KOPT-K1 (cell line): ENCODE results near the gene GIMD1.
A peak's percentile ranks its signal among the peaks of the same experiment; 100 is the strongest.
"Not testable (repeated sequence)": the region's sequence is repeated elsewhere in the genome, so short reads cannot be mapped to it uniquely, and the experiment has no call there.

Experiments used
- H3K27ac ChIP-seq: fragments of 200-600 bp; sonication (generic); 2 replicates; pipeline ENCODE4 v1.5.1; 2016; ENCODE audit warnings: antibody characterized with exemption, mild to moderate bottlenecking, low read depth, low read length; ENCODE audit not compliant: poor library complexity, severe bottlenecking
- H3K36me3 ChIP-seq: fragments of 200-600 bp; sonication (generic); 2 replicates; pipeline ENCODE4 v1.5.1; 2017; ENCODE audit warnings: antibody characterized with exemption, mild to moderate bottlenecking, low read length, moderate library complexity; ENCODE audit not compliant: insufficient read depth
- H3K9me3 ChIP-seq: fragments of 200-600 bp; sonication (generic); 2 replicates; pipeline ENCODE4 v1.5.1; 2017; ENCODE audit warnings: antibody characterized with exemption, low read length, mild to moderate bottlenecking; ENCODE audit not compliant: insufficient read depth, poor library complexity, severe bottlenecking

The GIMD1 gene

DNA sequence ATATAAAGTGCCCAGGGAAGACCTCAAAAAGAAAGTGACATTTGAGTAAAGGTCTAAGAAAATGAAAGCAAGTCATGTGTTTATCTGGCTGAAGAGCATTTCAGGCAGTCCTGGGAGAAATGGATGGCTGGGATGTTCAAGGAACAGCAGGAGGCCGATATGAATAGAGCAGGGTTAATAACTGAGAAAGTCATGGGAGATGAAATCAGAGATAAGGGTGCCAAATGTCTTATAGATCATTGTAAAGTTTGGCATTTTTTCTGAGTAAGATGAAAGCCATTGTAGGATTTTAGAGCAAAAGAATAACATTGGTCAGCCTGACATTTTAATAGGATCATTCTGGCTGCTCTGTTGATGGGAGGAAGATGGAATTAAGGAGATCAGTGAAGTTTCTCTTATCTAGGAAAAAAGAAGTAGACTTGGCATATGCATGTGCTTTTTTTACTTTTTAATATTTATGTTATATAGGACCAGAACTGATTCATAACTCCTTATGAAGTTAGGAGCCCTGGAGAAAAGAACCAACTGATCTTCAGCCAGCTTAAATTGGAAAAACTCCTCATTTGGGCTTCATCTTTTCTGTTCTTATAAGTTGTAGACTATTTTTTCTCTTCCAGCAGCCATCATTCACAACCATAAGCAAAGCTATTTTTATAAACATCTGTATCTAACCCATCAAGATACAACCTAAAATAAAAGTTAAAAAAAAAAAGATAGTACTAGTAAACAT lies 33.7 kb downstream of the GIMD1 start:
- Histone ChIP-seq H3K36me3 (peaks cover 97% of the 10 kb centered on the region), H3K27ac (no peak overlapping the region), H3K9me3 (peaks cover 24% of the 10 kb centered on the region)

DNA sequence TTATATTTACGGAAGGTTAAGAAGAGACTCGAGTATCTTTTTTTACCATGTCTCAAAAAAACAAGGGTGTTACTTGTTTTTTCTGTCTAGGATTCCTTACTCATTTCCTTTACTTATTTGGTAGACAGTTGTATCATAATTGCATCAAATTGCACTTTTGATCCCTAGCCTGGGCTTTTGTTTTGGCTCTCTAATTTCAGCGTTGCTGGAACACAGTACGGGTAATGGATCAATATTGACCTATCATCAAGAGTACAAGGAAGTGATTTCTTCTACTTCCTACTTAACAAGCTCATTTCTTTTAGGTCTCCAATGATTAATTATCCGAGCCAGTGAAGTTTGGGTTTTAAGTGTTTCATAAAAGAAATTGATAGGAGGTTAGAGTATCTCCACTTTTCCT lies 35.4 kb downstream of the GIMD1 start:
- H3K36me3 ChIP-seq: peaks cover 98% of the 10 kb centered on the region
- peaks cover 9% of the 10 kb centered on the region for H3K9me3 ChIP-seq
- H3K27ac ChIP-seq: no peak overlapping the region

DNA sequence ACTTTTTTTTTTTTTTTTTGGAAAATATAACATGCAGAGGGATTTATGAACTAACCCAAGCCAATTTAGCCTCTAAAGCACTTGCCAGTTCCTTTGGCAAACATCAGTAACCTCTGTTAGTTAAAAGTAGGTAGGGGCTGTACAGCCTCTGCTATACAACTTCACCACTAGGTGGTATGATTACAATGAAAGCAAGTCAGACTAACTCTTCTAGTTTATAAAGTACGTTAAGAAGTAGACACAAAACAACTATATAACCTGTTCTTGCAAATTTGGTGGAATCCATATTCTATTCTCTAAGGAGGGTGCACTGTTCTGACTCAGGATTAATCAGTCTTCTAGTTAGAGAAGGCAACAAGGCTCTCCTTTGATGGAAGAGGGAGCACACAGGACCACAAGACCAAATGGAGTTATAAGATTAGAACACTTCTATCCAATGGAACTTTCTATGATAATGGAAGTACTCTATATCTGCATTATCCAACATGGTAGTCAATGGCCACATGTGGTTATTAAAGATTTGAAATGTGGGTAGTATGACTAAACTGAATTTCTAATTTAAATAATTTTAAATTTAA lies 39.4 kb downstream of the GIMD1 start:
- Histone ChIP-seq H3K27ac (no peak overlapping the region), H3K9me3 (no peaks in the 10 kb centered on the region), H3K36me3 (peaks cover 93% of the 10 kb centered on the region)

DNA sequence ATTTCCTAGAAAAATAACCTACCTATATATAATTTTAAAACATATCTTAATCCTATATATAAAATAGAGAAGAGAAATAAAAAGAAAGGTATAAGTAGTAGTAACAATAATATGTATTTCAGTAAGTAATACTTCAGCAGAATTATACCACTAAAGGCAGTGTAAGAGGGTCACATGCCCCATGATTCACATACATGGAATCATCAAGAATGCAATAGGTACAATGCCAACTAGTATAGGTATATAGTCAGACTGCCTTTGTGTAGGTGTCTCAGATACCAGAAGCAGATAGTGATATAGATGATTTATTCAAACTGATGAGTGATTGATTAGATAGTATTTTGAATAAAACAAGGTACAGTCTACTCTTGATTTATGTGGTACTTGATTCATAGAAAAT lies 42.8 kb downstream of the GIMD1 start:
- H3K36me3 ChIP-seq: peaks cover 75% of the 10 kb centered on the region

GRCh38 chr4:106323119-106323518 lies 45.5 kb downstream of the GIMD1 start:
- no peaks in the 10 kb centered on the region for H3K9me3 ChIP-seq
- H3K27ac ChIP-seq: no peak overlapping the region
- H3K36me3 ChIP-seq: peaks cover 59% of the 10 kb centered on the region

More for the DNA sequence above, 42.8 kb downstream of the GIMD1 start:
- Histone ChIP-seq H3K9me3 (no peaks in the 10 kb centered on the region), H3K27ac (no peak overlapping the region)

GRCh38 chr4:106321814-106322213 lies 46.8 kb downstream of the GIMD1 start:
- not testable (repeated sequence) for H3K9me3 ChIP-seq, H3K27ac ChIP-seq
- H3K36me3 ChIP-seq: peaks cover 46% of the 10 kb centered on the region

GRCh38 chr4:106321168-106321567 lies 47.4 kb downstream of the GIMD1 start:
- H3K27ac ChIP-seq: not testable (repeated sequence)
- H3K36me3 ChIP-seq: peaks cover 39% of the 10 kb centered on the region

GRCh38 chr4:106320235-106320634 lies 48.3 kb downstream of the GIMD1 start:
- H3K36me3 ChIP-seq: peaks cover 30% of the 10 kb centered on the region
- no peaks in the 10 kb centered on the region for H3K9me3 ChIP-seq
- no peak overlapping the region for H3K27ac ChIP-seq

More at GRCh38 chr4:106321168-106321567, 47.4 kb downstream of the GIMD1 start:
- H3K9me3 ChIP-seq: not testable (repeated sequence)

DNA sequence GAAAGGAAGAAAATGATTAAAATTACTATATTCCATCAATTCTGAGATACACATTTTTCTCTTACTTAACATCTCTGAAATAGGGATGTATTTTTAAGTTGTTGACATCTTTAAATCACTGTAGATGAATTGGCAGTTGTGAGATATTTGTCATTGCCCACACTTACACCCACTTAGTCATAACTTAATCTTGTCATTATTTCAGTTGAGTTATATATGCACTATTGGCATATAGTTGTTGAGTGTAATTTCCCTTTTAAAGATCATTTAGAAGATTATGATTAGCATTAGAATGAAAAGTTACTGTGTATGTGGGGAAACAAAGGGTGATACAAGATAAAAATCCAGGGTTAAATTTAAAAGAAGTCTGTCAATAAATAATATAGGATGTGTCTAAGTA lies 50.1 kb downstream of the GIMD1 start:
- no peak overlapping the region for H3K27ac ChIP-seq
- peaks cover 24% of the 10 kb centered on the region for H3K36me3 ChIP-seq
- H3K9me3 ChIP-seq: no peaks in the 10 kb centered on the region

- Histone ChIP-seq H3K27ac (no peak overlapping the region), H3K9me3 (no peaks in the 10 kb centered on the region), H3K36me3 (peaks cover 19% of the 10 kb centered on the region)
Observed at GRCh38 chr4:106317815-106318214, 50.8 kb downstream of the GIMD1 start.

DNA sequence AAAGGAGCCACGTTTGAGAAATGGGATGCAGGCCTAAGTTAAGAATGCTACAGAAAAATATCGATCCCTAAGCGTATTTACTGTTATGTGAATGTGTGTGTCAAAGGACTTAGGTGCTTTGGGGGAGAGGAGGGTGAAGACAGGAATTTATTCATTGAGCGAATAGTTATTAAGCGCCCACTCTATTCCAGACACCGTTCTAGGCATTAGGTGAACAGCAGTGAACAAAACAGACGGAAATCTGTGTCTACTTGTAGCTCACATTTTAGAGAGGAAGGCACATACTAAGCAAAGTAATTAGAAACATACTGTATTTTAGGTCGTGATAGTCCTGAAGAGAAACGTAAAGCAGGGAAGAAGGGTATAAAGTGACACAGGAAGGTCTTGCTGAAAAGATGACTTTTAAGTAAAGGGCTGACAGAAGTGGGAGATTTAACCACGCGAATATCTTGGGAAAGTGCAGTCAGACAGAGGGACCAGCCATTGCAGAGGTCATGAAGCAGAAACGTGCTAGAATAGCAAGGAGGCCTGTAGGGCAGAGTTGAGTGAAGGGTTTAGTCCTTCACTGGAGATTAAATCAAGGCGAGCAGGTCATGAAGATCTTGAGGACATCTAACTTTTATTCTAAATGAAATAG lies 51.7 kb downstream of the GIMD1 start:
- Histone ChIP-seq H3K36me3 (peaks cover 13% of the 10 kb centered on the region), H3K9me3 (no peaks in the 10 kb centered on the region), H3K27ac (peak overlapping the region; percentile 97)

DNA sequence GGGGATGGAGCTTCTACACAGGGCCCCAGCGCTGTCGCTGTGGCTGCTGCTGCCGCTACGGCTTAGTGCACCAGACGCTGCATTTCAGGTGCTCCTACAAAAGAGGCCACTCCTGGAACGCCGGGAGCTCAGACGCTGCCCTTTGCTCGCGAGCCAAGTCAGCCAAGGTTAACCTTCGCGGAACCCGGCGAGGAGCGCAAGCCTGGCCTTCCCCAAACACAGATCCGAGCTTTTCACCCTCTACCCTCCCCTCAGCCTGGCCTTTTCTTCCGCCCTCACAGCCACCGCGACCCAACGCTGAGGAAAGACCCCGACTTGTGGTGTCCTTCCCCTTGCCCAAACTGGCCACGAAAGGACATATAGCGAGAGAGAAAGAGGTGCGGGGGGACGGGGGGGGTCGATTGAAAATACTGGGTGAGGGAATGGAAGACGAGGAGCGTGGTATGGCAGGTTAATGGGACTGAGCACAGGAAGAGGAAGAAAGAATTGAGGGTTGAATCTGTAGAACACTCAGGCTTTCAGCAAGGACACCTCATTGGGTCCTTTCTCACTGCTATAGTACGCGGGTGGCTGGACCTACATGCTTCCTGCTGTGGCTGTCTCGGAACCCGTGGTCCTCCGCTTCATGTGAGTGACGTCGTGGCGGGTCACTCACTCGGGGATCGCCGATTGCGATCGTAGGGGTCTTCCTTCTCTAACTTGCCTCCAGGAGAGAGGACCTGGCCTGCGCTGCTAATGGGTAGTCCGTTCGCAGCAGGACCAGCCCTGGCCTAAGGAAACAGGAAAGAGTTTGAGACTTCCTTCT lies 52.4 kb downstream of the GIMD1 start, which contains the start of the genes AIMP1 and TBCK:
Gene AIMP1, plus strand, starts transcription at position 583 of the 805 bp plus-strand sequence. CDS start 8,460 bp downstream, outside the sequence.
Gene TBCK, minus strand, starts transcription at position 242 of the 805 bp plus-strand sequence. CDS start 7,249 bp downstream, outside the sequence.
- peaks cover 13% of the 10 kb centered on the region for H3K36me3 ChIP-seq
- no peaks in the 10 kb centered on the region for H3K9me3 ChIP-seq
- peak within 1 kb of the TSS; percentile 97 for H3K27ac ChIP-seq

DNA sequence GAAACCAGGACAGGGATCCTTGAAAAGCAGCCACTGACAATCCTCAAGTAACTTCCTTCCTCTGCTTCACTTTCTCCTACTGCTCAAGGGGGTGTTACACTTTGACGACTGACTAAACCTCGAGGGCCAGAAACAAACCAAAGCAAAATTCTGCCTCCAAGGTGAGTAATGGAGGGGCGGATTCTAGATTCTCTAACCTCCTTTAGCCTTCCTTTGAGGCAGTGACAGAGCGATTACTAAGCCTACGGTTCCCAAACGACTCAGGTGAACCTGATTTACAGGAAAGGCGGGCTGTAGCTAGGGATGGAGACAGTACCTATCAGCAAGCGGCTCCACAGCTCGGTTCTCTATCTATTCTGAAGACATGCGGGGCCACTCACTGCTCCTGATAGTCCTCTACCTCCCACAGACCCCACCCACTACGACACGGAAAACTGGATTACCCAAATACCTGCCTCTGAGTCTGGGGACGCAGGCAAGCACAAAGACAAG lies 53.1 kb downstream of the GIMD1 start:
- peaks cover 7% of the 10 kb centered on the region for H3K36me3 ChIP-seq
- H3K9me3 ChIP-seq: no peaks in the 10 kb centered on the region
- H3K27ac ChIP-seq: peak overlapping the region; percentile 97

- H3K27ac ChIP-seq: peak overlapping the region; percentile 97
Observed at GRCh38 chr4:106314960-106315359, 53.6 kb downstream of the GIMD1 start.

More at GRCh38 chr4:106314960-106315359, 53.6 kb downstream of the GIMD1 start:
- H3K9me3 ChIP-seq: no peaks in the 10 kb centered on the region
- H3K36me3 ChIP-seq: peaks cover 2% of the 10 kb centered on the region
